OCI-LY3 (cell line): ENCODE results near the gene KCNQ1.

Source experiments
- H2AFZ ChIP-seq: fragments of 200-600, 300-600 bp; shearing (Covaris generic); 2 replicates; pipeline ENCODE4 v1.6.0; 2014; ENCODE audit warnings: antibody characterized with exemption, low read depth, low read length
- H3K27ac ChIP-seq: fragments of 200-600, 300-600 bp; sonication (generic); 2 replicates; pipeline ENCODE4 v1.5.1; 2014; ENCODE audit warnings: mild to moderate bottlenecking, low read length, moderate library complexity, mixed read lengths
- H3K27me3 ChIP-seq: fragments of 200-600, 300-600 bp; sonication (generic); 2 replicates; pipeline ENCODE4 v1.6.1; 2014; ENCODE audit warnings: low read depth, low read length, mixed read lengths
- H3K36me3 ChIP-seq: fragments of 200-600, 300-600 bp; sonication (generic); replicated peaks from 2 replicates; pipeline ENCODE3; 2014; ENCODE audit warnings: low read depth, low read length, mixed read lengths
- H3K4me1 ChIP-seq: fragments of 300-600, 200-600 bp; sonication (generic); 2 replicates; pipeline ENCODE4 v1.6.1; 2014; ENCODE audit warnings: low read length, mixed read lengths
- H3K4me2 ChIP-seq: fragments of 200-600, 300-600 bp; sonication (generic); 2 replicates; pipeline ENCODE4 v1.6.1; 2014; ENCODE audit warnings: low read length, mixed read lengths
- H3K4me3 ChIP-seq: fragments of 300-600, 200-600 bp; sonication (generic); 2 replicates; pipeline ENCODE4 v1.5.1; 2014; ENCODE audit warnings: antibody characterized with exemption, mild to moderate bottlenecking, low read length, moderate library complexity
- H3K79me2 ChIP-seq: fragments of 300-600, 200-600 bp; shearing (Covaris generic); 2 replicates; pipeline ENCODE4 v1.6.1; 2014; ENCODE audit warnings: mild to moderate bottlenecking, low read length, mixed read lengths
- H3K9ac ChIP-seq: fragments of 300-600, 200-600 bp; shearing (Covaris generic); 2 replicates; pipeline ENCODE4 v1.6.0; 2014; ENCODE audit warnings: mild to moderate bottlenecking, low read length, moderate library complexity
- H3K9me3 ChIP-seq: fragments of 200-600, 300-600 bp; shearing (Covaris generic); 2 replicates; pipeline ENCODE4 v1.6.1; 2014; ENCODE audit warnings: low read length, mixed read lengths; ENCODE audit not compliant: insufficient read depth
- H4K20me1 ChIP-seq: fragments of 200-600, 300-600 bp; sonication (generic); 2 replicates; pipeline ENCODE4 v1.6.1; 2016; ENCODE audit warnings: low read length, mixed read lengths; ENCODE audit not compliant: insufficient read depth
- CTCF ChIP-seq: fragments of 200-600, 300-600 bp; sonication (generic); IDR thresholded peaks from 2 replicates; pipeline ENCODE4 v1.5.1; 2014; ENCODE audit warnings: antibody characterized with exemption, low read length, low read depth
- EZH2phosphoT487 ChIP-seq: fragments of 200-600 bp; shearing (Covaris generic); IDR thresholded peaks from 2 replicates; pipeline ENCODE4 v1.6.1; 2018; ENCODE audit warnings: antibody characterized with exemption, mixed run types, low read depth

The KCNQ1 gene

GRCh38 chr11:2779981-2780849, 335.4 kb downstream of the KCNQ1 start:
- Histone ChIP-seq H3K4me1 (no peaks in the 10 kb centered on the region), H3K4me3 (no peak overlapping the region), H3K27ac (no peak overlapping the region)

GRCh38 chr11:2780850-2781407, 336.1 kb downstream of the KCNQ1 start:
- H4K20me1 ChIP-seq, result no peaks in the 10 kb centered on the region
- no peaks in the 10 kb centered on the region for H3K36me3 ChIP-seq
- TF ChIP-seq CTCF, result no peak
- H3K4me2 ChIP-seq, result no peak overlapping the region
- no peaks in the 10 kb centered on the region for H3K27me3 ChIP-seq
- H3K9ac ChIP-seq, result no peak overlapping the region
- no peaks in the 10 kb centered on the region for H3K9me3 ChIP-seq
- H3K4me1 ChIP-seq, result no peaks in the 10 kb centered on the region
- H3K79me2 ChIP-seq, result no peaks in the 10 kb centered on the region
- H3K4me3 ChIP-seq, result no peak overlapping the region
- H2AFZ ChIP-seq, result no peak overlapping the region
- no peak overlapping the region for H3K27ac ChIP-seq

More at GRCh38 chr11:2779981-2780849, 335.4 kb downstream of the KCNQ1 start:
- Histone ChIP-seq H2AFZ (no peak overlapping the region), H3K79me2 (no peaks in the 10 kb centered on the region), H3K27me3 (no peaks in the 10 kb centered on the region), H3K9me3 (no peaks in the 10 kb centered on the region), H3K9ac (no peak overlapping the region), H3K36me3 (no peaks in the 10 kb centered on the region), H4K20me1 (no peaks in the 10 kb centered on the region), H3K4me2 (no peak overlapping the region)
- TF ChIP-seq CTCF (no peak), EZH2phosphoT487 (no peak)

- no peak overlapping the region for H3K9ac ChIP-seq
- H3K4me2 ChIP-seq, result no peak overlapping the region
- peaks cover 5% of the 10 kb centered on the region; the same call in 1 of the 2 replicates for H3K27me3 ChIP-seq
- H2AFZ ChIP-seq, result no peak overlapping the region
- TF ChIP-seq EZH2phosphoT487, result no peak
- TF ChIP-seq CTCF, result no peak
- no peaks in the 10 kb centered on the region for H3K36me3 ChIP-seq
- H3K79me2 ChIP-seq, result no peaks in the 10 kb centered on the region
- no peaks in the 10 kb centered on the region for H3K4me1 ChIP-seq
- no peaks in the 10 kb centered on the region for H4K20me1 ChIP-seq
- H3K9me3 ChIP-seq, result no peaks in the 10 kb centered on the region
- H3K27ac ChIP-seq, result no peak overlapping the region
- no peak overlapping the region for H3K4me3 ChIP-seq
These were observed 336.8 kb downstream of the KCNQ1 start for GRCh38 chr11:2781408-2782274.

- no peak overlapping the region for H3K9ac ChIP-seq
- no peaks in the 10 kb centered on the region for H4K20me1 ChIP-seq
- peaks cover 5% of the 10 kb centered on the region; the same call in 1 of the 2 replicates for H3K27me3 ChIP-seq
- no peaks in the 10 kb centered on the region for H3K4me1 ChIP-seq
- no peak overlapping the region for H3K27ac ChIP-seq
- H3K4me2 ChIP-seq, result no peak overlapping the region
- TF ChIP-seq CTCF (no peak), EZH2phosphoT487 (no peak)
- H3K4me3 ChIP-seq, result no peak overlapping the region
- H3K9me3 ChIP-seq, result no peaks in the 10 kb centered on the region
- H2AFZ ChIP-seq, result no peak overlapping the region
- H3K36me3 ChIP-seq, result no peaks in the 10 kb centered on the region
- H3K79me2 ChIP-seq, result no peaks in the 10 kb centered on the region
These were observed 338.0 kb downstream of the KCNQ1 start for GRCh38 chr11:2782769-2783168.
